ENCODE results near the gene UTY. TPM values are rescaled to one million over a fixed set of nuclear protein-coding genes. Genes with fewer than 3 reads are reported as not detected.

UTY gene
- total and polyA plus RNA-seq, 4 donors, result 2.2 to 24.3 TPM; not detected in 2

DNA sequence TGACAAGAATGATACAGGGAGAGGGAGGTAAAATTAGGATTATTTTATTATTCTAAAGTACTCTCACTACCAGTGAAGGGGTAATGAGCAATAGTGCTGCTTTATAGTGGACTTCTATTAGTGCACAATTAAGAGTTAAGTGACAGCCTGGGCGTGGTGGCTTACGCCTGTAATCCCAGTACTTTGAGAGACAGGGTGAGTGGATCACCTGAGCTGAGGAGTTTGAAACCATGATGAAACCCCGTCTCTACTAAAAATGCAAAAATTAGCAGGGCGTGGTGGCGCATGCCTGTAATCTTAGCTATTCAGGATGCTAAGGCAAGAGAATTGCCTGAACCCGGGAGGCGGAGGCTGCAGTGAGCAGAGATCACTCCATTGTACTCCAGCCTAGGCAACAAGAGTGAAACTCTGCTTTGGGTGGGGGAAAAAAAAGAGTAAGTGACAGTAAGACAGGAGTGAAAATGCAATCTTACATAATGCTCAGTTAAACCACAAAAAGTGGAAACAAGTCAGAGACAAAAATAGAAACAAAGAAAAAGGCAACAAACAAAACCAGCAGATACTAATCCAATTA, 98.6 kb downstream of the UTY start (continued):
- TF ChIP-seq, protein P1, sequence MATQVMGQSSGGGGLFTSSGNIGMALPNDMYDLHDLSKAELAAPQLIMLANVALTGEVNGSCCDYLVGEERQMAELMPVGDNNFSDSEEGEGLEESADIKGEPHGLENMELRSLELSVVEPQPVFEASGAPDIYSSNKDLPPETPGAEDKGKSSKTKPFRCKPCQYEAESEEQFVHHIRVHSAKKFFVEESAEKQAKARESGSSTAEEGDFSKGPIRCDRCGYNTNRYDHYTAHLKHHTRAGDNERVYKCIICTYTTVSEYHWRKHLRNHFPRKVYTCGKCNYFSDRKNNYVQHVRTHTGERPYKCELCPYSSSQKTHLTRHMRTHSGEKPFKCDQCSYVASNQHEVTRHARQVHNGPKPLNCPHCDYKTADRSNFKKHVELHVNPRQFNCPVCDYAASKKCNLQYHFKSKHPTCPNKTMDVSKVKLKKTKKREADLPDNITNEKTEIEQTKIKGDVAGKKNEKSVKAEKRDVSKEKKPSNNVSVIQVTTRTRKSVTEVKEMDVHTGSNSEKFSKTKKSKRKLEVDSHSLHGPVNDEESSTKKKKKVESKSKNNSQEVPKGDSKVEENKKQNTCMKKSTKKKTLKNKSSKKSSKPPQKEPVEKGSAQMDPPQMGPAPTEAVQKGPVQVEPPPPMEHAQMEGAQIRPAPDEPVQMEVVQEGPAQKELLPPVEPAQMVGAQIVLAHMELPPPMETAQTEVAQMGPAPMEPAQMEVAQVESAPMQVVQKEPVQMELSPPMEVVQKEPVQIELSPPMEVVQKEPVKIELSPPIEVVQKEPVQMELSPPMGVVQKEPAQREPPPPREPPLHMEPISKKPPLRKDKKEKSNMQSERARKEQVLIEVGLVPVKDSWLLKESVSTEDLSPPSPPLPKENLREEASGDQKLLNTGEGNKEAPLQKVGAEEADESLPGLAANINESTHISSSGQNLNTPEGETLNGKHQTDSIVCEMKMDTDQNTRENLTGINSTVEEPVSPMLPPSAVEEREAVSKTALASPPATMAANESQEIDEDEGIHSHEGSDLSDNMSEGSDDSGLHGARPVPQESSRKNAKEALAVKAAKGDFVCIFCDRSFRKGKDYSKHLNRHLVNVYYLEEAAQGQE (IDR thresholded peaks at IDR 0.05), result no peak
- TF ChIP-seq EGR1 (IDR thresholded peaks at IDR 0.05; ENCODE audit: low read depth in 2 of 2) (no peak), JUND (IDR thresholded peaks at IDR 0.05) (no peak), FOXA2 (IDR thresholded peaks at IDR 0.05) (no peak), TAF1 (conservative IDR thresholded peaks at IDR 0.05) (no peak)

DNA sequence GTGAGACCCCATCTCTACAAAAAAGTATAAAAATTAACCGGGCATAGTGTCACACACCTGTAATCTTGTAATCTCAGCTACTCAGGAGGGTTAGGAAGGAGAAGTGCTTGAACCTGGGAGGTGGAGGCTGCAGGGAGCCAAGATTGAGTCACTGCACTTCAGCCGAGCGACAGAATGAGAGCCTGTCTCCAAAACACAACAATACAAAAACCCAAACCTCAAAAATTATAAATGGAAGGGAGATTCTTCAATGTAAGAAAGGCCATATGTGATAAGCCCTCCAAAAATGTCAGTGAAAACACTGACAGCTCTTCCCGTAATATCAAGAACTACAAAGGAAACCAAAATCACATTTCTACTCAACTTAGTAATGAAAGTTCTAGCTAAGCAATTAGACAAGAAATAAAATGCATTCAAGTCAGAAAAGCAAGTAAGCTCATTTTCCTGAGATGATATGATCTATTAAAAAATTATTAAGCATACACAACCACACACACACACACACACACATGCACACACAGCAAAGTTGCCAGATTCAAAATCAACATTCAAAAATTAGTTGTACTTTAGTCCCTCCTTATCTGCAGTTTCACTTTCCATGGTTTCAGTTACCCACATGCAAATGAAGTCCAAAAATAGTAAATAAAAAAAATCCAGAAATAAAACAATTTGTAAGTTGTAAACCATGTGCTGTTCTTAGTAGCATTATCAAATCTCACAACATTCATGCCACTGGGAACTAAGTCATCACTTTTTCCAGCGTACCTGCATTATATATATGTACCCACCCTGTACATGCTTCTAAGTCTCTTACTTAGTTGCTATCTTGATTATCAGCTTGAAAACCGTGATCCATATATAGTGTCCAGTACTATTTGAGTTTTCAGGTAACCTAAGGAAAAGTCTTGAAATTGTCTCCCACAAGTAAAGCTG, 108.7 kb downstream of the UTY start:
- TF ChIP-seq, protein P2, sequence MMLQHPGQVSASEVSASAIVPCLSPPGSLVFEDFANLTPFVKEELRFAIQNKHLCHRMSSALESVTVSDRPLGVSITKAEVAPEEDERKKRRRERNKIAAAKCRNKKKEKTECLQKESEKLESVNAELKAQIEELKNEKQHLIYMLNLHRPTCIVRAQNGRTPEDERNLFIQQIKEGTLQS (IDR thresholded peaks at IDR 0.05), result no peak
- peak in 1 of 2 donors; percentile 69 for TF ChIP-seq HNF4A (conservative IDR thresholded peaks at IDR 0.05)
- H3K9me3 ChIP-seq (ENCODE audit: control insufficient read depth in 4 of 4, low read length in 3 of 4), result no peaks in the 10 kb centered on the region
- no peak overlapping the region for H3K9ac ChIP-seq (ENCODE audit: low read depth in 1 of 2, low read length in 2 of 2)
- H3K27ac ChIP-seq (ENCODE audit: low read depth in 1 of 2, low read length in 2 of 2), result no peak overlapping the region
- no peaks in the 10 kb centered on the region for H3K4me1 ChIP-seq (ENCODE audit: control insufficient read depth in 4 of 4, insufficient read depth in 4 of 4, low read length in 3 of 4)
- H3K4me3 ChIP-seq (ENCODE audit: low read depth in 1 of 3, low read length in 3 of 3), result no peak overlapping the region
- whole genome bisulfite sequencing, result 28% methylated on average over 6 of the region's 6 CpGs
- DNase-seq (ENCODE audit: low spot score), result no peak
- no peaks in the 10 kb centered on the region for H3K27me3 ChIP-seq (ENCODE audit: control insufficient read depth in 4 of 4, insufficient read depth in 4 of 4, low read length in 3 of 4)
- peaks cover 0 to under 1% (median 0%) of the 10 kb centered on the region in 4 donors for H3K36me3 ChIP-seq (ENCODE audit: control insufficient read depth in 4 of 4, insufficient read depth in 3 of 4, low read depth in 1 of 4, low read length in 3 of 4)

DNA sequence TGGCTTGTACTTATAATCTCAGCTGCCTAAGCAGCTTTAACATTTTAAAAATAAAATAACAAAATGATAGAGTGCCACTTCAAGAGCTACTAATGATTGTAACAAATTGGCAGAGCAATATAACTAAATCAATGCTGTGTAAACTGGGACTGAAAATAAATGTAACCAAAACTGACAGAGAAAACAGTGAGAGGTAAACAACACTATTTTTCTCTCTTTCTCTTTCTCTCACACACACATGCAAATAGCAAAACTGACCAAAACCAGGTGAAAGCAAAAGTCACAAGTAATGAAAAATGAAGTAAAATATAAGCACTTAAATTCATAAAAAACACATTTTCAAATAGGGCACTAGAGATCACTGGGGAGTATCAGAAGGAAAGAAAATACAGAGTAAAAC, 109.6 kb downstream of the UTY start:
- Histone ChIP-seq H3K9ac (ENCODE audit: low read depth in 1 of 2, low read length in 2 of 2) (no peak overlapping the region), H3K4me1 (ENCODE audit: control insufficient read depth in 4 of 4, insufficient read depth in 4 of 4, low read length in 3 of 4) (no peaks in the 10 kb centered on the region), H3K36me3 (ENCODE audit: control insufficient read depth in 4 of 4, insufficient read depth in 3 of 4, low read depth in 1 of 4, low read length in 3 of 4) (peaks cover 0 to 2% (median 0%) of the 10 kb centered on the region in 4 donors), H3K9me3 (ENCODE audit: control insufficient read depth in 4 of 4, low read length in 3 of 4) (no peaks in the 10 kb centered on the region), H3K27ac (ENCODE audit: low read depth in 1 of 2, low read length in 2 of 2) (no peak overlapping the region), H3K27me3 (ENCODE audit: control insufficient read depth in 4 of 4, insufficient read depth in 4 of 4, low read length in 3 of 4) (no peaks in the 10 kb centered on the region), H3K4me3 (ENCODE audit: low read depth in 1 of 3, low read length in 3 of 3) (no peak overlapping the region)
- DNase-seq (ENCODE audit: low spot score), result no peak
- no peak for TF ChIP-seq FOXA1 (IDR thresholded peaks at IDR 0.05)
- no peak for TF ChIP-seq NR2F2 (IDR thresholded peaks at IDR 0.05)
- no peak for TF ChIP-seq GABPA (IDR thresholded peaks at IDR 0.05 in 1 of 2, conservative IDR thresholded peaks at IDR 0.05 in 1 of 2)
- TF ChIP-seq, protein P2 (IDR thresholded peaks at IDR 0.05), result no peak
- TF ChIP-seq, protein P3, sequence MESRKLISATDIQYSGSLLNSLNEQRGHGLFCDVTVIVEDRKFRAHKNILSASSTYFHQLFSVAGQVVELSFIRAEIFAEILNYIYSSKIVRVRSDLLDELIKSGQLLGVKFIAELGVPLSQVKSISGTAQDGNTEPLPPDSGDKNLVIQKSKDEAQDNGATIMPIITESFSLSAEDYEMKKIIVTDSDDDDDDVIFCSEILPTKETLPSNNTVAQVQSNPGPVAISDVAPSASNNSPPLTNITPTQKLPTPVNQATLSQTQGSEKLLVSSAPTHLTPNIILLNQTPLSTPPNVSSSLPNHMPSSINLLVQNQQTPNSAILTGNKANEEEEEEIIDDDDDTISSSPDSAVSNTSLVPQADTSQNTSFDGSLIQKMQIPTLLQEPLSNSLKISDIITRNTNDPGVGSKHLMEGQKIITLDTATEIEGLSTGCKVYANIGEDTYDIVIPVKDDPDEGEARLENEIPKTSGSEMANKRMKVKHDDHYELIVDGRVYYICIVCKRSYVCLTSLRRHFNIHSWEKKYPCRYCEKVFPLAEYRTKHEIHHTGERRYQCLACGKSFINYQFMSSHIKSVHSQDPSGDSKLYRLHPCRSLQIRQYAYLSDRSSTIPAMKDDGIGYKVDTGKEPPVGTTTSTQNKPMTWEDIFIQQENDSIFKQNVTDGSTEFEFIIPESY (IDR thresholded peaks at IDR 0.05), result no peak
- TF ChIP-seq HNF4G (IDR thresholded peaks at IDR 0.05), result no peak
- TF ChIP-seq, protein P1 (IDR thresholded peaks at IDR 0.05), result no peak
- no peak for TF ChIP-seq JUND (IDR thresholded peaks at IDR 0.05)
- no peak for TF ChIP-seq HNF4A (conservative IDR thresholded peaks at IDR 0.05)
- TF ChIP-seq, protein P4, sequence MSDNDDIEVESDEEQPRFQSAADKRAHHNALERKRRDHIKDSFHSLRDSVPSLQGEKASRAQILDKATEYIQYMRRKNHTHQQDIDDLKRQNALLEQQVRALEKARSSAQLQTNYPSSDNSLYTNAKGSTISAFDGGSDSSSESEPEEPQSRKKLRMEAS (IDR thresholded peaks at IDR 0.05), result no peak
- no peak for TF ChIP-seq FOXA2 (IDR thresholded peaks at IDR 0.05)
- no peak for TF ChIP-seq EGR1 (IDR thresholded peaks at IDR 0.05; ENCODE audit: low read depth in 2 of 2)
